Measurements from ENCODE around the gene IZUMO4.

IZUMO4 gene

GRCh38 chr19:2101417-2102335 is 5.0 kb downstream of the IZUMO4 start:
- in situ Hi-C loops (cut with HindIII; ENCODE audit: low sequenced_read_pairs): no loop called here

- in situ Hi-C loops (cut with HindIII; ENCODE audit: low sequenced_read_pairs): no loop called here
Measured at GRCh38 chr19:2103045-2103707, 6.5 kb downstream of the IZUMO4 start.

DNA sequence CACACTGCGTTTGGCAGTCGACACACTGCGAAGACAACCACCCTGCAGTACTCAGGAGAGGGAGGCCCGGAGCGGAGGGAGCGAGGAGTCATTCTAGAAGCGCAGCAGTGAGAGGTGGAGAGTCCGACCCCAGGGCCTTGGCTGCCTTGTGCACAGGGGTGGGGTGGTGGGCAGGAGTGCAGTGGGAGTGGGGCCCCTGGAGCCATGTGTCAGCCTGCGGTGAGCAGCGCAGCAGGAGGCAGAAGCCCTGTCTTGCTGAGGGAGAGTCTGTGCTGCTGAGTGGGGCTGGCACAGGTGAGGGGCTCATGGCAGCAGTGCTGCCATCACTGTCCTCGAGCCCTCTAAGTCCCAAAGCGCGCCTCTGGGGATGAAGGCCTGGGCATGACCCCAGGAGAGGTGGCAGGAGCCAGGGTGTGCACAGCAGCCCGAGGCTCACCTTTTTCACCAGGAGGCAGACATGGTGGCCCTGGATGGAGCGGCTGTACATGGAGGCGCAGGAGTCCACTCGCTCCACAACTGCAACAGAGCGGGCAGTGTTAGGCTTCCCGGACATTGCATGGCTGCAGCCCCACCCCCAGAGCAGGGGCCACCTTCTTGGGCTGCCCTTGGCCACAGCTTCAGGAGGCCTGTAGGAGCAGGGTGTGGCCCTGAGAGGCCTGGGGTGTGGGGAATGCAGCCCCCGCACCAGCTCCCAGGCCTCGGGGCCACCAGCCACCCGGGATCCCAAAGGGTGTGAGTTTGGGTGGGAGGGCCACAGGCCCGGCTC is 11.7 kb downstream of the IZUMO4 start:
- in situ Hi-C loops (cut with HindIII; ENCODE audit: low sequenced_read_pairs): no loop called here

GRCh38 chr19:2109046-2109864 is 12.5 kb downstream of the IZUMO4 start:
- in situ Hi-C loops (cut with HindIII; ENCODE audit: low sequenced_read_pairs): no loop called here

- in situ Hi-C loops (cut with HindIII; ENCODE audit: low sequenced_read_pairs): no loop called here
Measured at GRCh38 chr19:2110822-2111221, 14.1 kb downstream of the IZUMO4 start.

DNA sequence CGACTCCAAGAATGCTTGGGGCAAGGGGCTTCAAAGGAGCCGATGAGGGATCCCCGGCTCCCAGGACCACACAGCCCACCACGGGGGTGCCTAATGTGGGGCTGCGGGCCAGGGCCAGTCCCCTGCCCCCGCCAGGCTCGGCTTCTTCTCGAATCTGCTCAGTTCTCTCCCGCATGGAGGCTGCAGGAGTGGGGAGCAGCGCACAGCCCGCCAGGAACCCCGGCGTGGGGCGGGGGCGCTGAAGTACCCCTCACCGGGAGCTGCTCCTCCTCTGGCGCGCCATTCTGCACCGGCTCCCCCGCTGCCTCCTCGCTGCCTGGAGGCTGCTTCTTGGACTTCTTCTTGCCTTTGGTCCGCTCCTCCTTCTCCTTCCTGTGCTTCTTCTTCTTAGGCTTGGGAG is 14.7 kb downstream of the IZUMO4 start:
- in situ Hi-C loops (cut with HindIII; ENCODE audit: low sequenced_read_pairs): no loop called here

DNA sequence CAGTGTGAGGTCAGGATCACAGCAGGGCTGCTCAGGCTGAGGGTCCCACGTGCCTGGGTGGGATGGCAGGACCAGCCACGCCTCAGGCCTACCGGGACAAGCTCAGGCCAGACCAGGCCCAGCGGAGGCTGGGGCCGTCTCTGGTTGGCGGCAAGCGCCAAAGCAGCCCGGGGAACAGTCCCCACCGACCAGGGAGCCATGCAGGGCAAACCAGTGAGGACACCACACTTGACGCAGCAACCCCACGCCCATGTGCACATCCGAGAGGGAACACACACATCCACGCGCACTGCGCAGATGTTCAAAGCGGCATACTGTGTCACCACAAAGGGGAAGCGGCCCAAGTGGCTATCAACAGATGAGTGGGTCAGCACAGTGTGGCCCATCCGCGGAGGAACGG is 15.2 kb downstream of the IZUMO4 start:
- in situ Hi-C loops (cut with HindIII; ENCODE audit: low sequenced_read_pairs): no loop called here

GRCh38 chr19:2112516-2113320 is 16.0 kb downstream of the IZUMO4 start:
- in situ Hi-C loops (cut with HindIII; ENCODE audit: low sequenced_read_pairs): no loop called here

- in situ Hi-C loops (cut with HindIII; ENCODE audit: low sequenced_read_pairs): no loop called here
Measured at GRCh38 chr19:2113439-2114211, 16.9 kb downstream of the IZUMO4 start.

DNA sequence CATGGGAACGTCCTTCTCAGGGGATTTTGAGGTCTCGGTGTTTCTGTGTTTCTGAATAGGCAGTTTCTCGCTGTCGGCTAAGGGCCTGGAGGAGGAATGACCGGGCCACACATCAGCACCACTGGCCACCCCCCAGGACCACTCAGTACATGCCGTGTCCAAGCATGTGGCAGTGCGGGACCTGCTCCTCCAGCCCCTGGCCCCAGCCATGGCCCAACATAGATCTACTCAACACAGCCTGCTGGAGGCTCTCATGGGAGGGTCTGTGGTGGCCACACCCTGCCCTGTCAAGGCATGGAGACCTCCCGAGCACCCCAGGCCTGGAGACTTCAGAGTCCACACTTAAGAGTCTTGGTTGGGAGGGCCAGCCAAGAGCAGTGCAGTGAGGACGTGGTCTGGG is 17.5 kb downstream of the IZUMO4 start:
- in situ Hi-C loops (cut with HindIII; ENCODE audit: low sequenced_read_pairs): no loop called here

- in situ Hi-C loops (cut with HindIII; ENCODE audit: low sequenced_read_pairs): loop anchor here (5.0 kb wide), 2 partner anchors 112 to 123 kb away; no protein-coding TSS in a partner anchor
Measured at GRCh38 chr19:2114821-2115220, 18.1 kb downstream of the IZUMO4 start.

DNA sequence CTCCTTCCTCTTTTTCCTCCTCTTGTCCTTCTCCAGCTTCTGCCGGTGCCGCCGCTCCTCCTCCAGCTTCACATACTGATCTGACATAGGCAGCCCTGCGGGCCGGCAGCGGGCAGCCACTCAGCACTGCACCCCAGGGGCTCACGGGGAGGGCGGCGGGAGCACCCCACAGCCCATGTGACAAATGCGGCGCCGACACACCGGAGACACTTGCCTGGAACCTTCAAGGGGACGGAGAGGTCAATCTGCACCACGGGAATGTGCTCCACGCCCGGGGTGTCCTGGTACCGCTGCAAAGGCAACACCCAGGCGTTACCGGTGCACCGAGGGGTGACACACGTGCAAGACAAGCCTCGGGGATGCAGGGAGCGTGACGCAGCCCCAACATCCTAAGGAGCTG is 18.6 kb downstream of the IZUMO4 start:
- in situ Hi-C loops (cut with HindIII; ENCODE audit: low sequenced_read_pairs): loop anchor here (5.0 kb wide), 2 partner anchors 112 to 123 kb away; no protein-coding TSS in a partner anchor

DNA sequence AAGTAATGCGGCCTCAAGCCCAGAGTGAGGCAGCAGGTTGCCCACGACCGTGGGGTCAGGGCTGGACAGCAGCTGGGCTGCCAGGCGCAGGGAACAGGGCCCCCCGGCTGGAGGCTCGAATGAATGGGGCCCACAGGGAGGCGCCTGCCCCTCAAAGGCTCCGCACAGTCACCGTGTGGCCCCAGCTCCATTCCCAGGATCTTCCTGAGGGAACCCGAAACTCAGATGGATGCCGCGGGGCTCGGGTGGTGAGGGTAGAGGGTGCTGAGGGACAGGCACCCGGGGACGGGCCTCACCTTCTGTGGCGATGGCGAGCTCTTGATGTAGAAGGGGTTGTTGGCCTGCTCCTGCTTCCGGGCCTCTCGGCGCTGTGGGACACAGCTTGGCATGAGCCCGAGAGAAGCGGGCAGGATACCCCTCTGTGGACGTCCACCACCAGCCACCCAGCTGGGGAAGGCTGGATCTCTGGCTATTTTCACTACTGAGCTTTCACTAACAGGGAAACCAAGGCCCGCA is 19.3 kb downstream of the IZUMO4 start:
- in situ Hi-C loops (cut with HindIII; ENCODE audit: low sequenced_read_pairs): loop anchor here (5.0 kb wide), 2 partner anchors 111 to 124 kb away; no protein-coding TSS in a partner anchor

- in situ Hi-C loops (cut with HindIII; ENCODE audit: low sequenced_read_pairs): loop anchor here (5.0 kb wide), 2 partner anchors 111 to 124 kb away; no protein-coding TSS in a partner anchor
Measured at GRCh38 chr19:2116507-2116906, 19.8 kb downstream of the IZUMO4 start.

DNA sequence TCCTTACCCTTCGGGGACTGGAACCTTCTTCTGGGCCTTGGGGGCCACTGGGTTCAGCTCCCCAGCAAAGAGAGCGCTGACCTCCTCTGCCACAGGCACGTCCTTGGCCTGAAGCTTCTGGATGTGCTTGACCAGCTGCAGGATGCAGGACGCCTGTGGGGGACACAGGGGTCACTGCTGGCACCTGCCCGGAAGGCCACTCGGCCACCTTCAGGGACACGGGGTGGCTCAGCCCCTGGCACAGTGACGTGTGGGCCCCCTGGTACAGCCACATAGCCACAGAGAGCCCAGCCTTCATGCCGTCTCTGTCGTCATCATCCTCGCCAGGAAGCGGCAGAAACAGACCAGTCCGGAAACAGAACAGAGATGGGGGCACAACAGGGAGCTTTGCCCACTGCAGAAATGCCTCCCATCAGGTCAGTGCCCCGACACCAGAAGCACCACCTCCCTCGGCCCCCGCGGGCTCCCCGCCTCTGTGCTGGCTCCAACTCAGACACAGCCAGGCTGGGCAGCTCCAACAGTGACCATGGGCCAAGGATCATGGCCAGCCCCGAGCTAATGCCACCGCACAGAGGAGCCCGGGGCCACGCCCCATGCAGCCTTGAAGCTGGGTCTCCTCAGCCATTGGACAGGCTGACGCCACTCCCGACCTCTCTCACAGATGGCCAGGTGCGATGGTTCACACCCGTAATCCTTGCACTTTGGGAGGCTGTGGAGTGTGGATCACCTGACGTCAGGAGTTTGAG is 20.7 kb downstream of the IZUMO4 start:
- in situ Hi-C loops (cut with HindIII; ENCODE audit: low sequenced_read_pairs): loop anchor here (5.0 kb wide), 2 partner anchors 110 to 125 kb away; no protein-coding TSS in a partner anchor

DNA sequence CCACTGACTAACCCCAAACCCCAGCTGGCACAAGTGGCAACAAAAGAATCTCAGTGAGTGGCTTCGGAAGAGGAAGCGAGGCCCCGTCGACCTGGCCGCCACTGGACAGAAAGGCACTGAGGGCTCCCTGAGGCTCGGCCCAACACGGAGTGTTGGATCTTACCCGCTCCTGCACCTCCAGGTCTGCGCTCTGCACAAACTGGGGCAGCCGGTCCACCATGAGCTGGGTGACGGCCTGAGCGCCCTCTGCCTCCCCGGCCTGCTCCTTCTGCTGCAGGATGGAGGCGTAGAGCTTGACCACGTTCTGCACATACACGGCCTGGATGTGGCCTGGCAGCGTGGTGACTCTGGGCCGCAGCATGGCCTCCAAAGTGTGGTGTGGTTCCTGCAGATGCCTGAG is 21.7 kb downstream of the IZUMO4 start:
- in situ Hi-C loops (cut with HindIII; ENCODE audit: low sequenced_read_pairs): loop anchor here (5.0 kb wide), 2 partner anchors 109 to 126 kb away; no protein-coding TSS in a partner anchor

DNA sequence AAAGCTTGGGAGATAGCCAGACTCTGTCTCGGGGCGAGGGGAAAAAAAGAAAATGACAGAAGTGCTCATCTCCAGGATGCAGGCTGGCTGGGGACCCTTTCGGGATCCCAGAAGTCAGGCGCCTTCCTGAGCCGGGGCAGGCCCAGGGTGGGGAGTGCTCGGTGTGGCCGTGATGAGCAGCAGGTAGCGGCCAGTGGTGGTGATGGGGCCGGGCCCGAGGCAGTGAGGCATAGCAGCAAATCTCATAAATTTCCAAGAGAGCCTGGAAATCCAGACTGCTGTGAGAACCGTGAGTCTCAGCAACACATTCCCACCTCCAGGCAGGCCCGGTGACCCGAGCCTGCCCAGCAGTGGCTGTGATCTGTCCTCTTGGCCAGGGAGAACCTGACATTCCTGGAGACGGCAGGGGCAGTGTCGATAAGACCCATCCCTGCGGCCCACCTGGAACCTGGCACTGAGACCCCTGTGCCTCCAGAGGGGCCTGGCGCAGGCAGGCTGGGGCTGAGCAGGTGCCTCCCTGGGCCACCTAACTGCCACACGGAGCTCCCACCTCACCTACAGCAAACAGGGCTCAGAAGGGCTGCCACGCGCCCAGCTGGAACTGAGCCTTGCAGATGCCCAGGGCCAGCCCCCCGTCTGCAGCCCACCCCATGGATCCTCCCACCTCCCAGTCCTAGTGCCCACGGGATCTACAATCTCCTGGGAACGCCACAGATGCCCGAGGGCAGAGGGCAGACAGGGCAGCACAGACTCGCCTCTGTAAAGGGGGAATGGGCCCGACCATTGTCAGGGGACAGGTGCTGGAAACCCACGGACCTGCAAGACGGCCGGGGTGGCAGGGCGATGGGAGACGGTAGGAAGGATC is 23.4 kb downstream of the IZUMO4 start:
- in situ Hi-C loops (cut with HindIII; ENCODE audit: low sequenced_read_pairs): loop anchor here (5.0 kb wide), 2 partner anchors 107 to 128 kb away; no protein-coding TSS in a partner anchor
